ENCODE results near the gene TMCC1.

DNA sequence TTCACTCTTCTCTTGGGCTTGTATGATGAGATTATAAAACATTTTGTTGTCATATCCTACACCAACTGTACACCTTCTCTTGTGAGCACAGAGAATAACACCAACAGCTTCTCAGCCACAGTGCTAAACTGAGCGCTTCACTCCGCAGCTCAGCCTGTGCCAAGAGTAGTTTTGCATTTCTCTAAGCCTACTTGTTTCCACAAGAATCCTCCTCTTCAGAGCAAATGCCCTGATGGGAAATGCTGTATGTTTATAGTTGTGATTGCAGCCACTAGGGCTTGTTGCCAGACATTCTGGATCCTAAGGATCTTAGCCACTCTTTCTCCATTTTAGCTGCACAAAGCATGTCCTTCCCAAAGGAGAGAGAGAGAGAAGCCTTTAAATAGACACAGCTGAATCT lies 148.3 kb downstream of the TMCC1 start:
- TF ChIP-seq, protein P1, sequence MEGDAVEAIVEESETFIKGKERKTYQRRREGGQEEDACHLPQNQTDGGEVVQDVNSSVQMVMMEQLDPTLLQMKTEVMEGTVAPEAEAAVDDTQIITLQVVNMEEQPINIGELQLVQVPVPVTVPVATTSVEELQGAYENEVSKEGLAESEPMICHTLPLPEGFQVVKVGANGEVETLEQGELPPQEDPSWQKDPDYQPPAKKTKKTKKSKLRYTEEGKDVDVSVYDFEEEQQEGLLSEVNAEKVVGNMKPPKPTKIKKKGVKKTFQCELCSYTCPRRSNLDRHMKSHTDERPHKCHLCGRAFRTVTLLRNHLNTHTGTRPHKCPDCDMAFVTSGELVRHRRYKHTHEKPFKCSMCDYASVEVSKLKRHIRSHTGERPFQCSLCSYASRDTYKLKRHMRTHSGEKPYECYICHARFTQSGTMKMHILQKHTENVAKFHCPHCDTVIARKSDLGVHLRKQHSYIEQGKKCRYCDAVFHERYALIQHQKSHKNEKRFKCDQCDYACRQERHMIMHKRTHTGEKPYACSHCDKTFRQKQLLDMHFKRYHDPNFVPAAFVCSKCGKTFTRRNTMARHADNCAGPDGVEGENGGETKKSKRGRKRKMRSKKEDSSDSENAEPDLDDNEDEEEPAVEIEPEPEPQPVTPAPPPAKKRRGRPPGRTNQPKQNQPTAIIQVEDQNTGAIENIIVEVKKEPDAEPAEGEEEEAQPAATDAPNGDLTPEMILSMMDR (IDR thresholded peaks at IDR 0.05) = no peak
- TF ChIP-seq POLR2A (IDR thresholded peaks at IDR 0.05) = no peak

Data from right lobe of liver (tissue), 4 donors.